Tibial nerve (tissue), 3 donors: Measurements from ENCODE around the gene DIP2B.

Experiments used
- CTCF ChIP-seq, 5 experiments: fragments of 200-600 bp in 3 of 5; fragments of 450-650 bp in 2 of 5; sonication (generic) in 3 of 5; IDR thresholded peaks; one replicate each; pipeline ENCODE4 v1.5.1; 2016 to 2019; ENCODE audit warnings: antibody characterized with exemption in 5 of 5, mild to moderate bottlenecking in 3 of 5, moderate library complexity in 2 of 5
- POLR2A ChIP-seq, 2 donors: fragments of 450-650 bp; IDR thresholded peaks; one replicate each; pipeline ENCODE4 v1.6.1; 2017; ENCODE audit warnings: antibody characterized with exemption in 2 of 2, mild to moderate bottlenecking in 2 of 2, moderate library complexity in 2 of 2

- no peak for TF ChIP-seq POLR2A (IDR thresholded peaks at IDR 0.05)
- TF ChIP-seq CTCF (IDR thresholded peaks at IDR 0.05), result no peak
Measured at GRCh38 chr12:50533971-50534370, 29.2 kb downstream of the DIP2B start.
